Nephron progenitor cell (in vitro differentiated cells): Measurements from ENCODE around the gene GNAO1.

Experiments
- DNase-seq: peaks from one replicate; pipeline ENCODE4 v3.0.0; 2021
- H3K27ac Mint-ChIP-seq: 2 replicates; pipeline ENCODE4 v1.8.0; 2021; ENCODE audit warnings: mild to moderate bottlenecking, moderate library complexity, mixed read lengths
- H3K27me3 Mint-ChIP-seq: 2 replicates; pipeline ENCODE4 v1.8.0; 2021; ENCODE audit warnings: mild to moderate bottlenecking, low read depth, mixed read lengths; ENCODE audit not compliant: poor library complexity
- H3K36me3 Mint-ChIP-seq: 2 replicates; pipeline ENCODE4 v1.8.0; 2021; ENCODE audit warnings: low read depth, mixed read lengths
- H3K4me1 Mint-ChIP-seq: 2 replicates; pipeline ENCODE4 v1.8.0; 2021; ENCODE audit warnings: mixed read lengths
- H3K4me3 Mint-ChIP-seq: 2 replicates; pipeline ENCODE4 v1.8.0; 2021; ENCODE audit warnings: mild to moderate bottlenecking, moderate library complexity, mixed read lengths
- H3K9me3 Mint-ChIP-seq: 2 replicates; pipeline ENCODE4 v1.8.0; 2021; ENCODE audit warnings: mild to moderate bottlenecking, moderate library complexity, mixed read lengths
- TF ChIP-seq, protein P1 (sequence below): fragments of 200-600 bp; sonication (generic); IDR thresholded peaks from 2 replicates; pipeline ENCODE4 v1.5.0; 2021; ENCODE audit warnings: antibody characterized with exemption

Gene GNAO1

GRCh38 chr16:56357241-56357764 lies 166.0 kb downstream of the GNAO1 start:
- H3K27me3 Mint-ChIP-seq = peaks cover 5% of the 10 kb centered on the region
- TF ChIP-seq, protein P1, sequence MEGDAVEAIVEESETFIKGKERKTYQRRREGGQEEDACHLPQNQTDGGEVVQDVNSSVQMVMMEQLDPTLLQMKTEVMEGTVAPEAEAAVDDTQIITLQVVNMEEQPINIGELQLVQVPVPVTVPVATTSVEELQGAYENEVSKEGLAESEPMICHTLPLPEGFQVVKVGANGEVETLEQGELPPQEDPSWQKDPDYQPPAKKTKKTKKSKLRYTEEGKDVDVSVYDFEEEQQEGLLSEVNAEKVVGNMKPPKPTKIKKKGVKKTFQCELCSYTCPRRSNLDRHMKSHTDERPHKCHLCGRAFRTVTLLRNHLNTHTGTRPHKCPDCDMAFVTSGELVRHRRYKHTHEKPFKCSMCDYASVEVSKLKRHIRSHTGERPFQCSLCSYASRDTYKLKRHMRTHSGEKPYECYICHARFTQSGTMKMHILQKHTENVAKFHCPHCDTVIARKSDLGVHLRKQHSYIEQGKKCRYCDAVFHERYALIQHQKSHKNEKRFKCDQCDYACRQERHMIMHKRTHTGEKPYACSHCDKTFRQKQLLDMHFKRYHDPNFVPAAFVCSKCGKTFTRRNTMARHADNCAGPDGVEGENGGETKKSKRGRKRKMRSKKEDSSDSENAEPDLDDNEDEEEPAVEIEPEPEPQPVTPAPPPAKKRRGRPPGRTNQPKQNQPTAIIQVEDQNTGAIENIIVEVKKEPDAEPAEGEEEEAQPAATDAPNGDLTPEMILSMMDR = no peak
- DNase-seq = no peak
- peak overlapping the region; percentile 78 for H3K4me3 Mint-ChIP-seq
- peaks cover 21% of the 10 kb centered on the region for H3K36me3 Mint-ChIP-seq
- peaks cover 57% of the 10 kb centered on the region for H3K4me1 Mint-ChIP-seq
- H3K9me3 Mint-ChIP-seq = no peaks in the 10 kb centered on the region
- peak overlapping the region; percentile 89 for H3K27ac Mint-ChIP-seq

GRCh38 chr16:56357765-56358322 lies 166.6 kb downstream of the GNAO1 start:
- peaks cover 62% of the 10 kb centered on the region for H3K4me1 Mint-ChIP-seq
- H3K4me3 Mint-ChIP-seq = peak overlapping the region; percentile 48
- no peaks in the 10 kb centered on the region for H3K9me3 Mint-ChIP-seq
- DNase-seq = no peak
- peaks cover 26% of the 10 kb centered on the region for H3K36me3 Mint-ChIP-seq
- H3K27ac Mint-ChIP-seq = peak overlapping the region; percentile 92
- peaks cover 5% of the 10 kb centered on the region for H3K27me3 Mint-ChIP-seq
- TF ChIP-seq, protein P1 = no peak

DNA sequence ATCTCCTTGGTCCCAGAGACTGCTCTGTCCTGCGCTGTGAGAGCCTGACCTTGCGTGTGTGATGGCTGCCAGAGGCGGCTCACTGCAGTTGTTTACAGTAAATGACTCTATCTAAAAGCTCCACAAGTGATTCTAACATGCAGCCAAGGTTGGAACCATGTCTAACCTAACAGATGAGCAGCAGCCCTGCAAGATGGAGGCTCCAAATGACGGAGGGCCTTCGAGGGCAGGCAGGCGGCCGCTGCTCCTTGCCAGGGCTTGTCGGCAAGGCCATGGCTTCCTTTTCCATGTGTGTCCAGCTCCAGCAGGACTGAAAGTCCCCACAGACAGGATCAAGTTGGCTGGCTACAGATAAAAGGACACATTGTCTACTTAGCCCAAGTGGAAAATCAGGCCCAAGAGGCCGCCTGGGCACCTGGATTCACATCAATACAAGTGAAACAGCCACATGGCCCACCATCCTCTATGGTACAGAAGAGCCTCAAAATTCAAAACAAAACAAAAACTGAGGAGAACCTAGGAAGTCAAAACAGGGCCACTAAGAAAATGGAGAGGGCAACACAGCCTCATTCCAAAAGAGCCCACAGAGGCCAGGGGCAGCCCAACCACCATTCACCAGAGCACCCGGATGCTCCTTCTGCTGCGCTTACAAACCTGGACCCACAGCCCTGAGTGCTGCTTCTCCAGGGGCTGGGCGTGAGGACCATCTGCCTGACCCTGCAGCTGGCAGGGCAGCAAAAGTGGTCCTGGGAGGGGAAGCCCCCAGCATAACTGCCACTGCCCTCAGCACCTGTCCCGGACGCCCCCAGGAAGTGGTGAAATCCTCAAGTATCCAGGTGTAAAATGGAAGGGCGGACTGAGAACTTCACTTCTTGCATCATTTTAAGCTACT lies 169.1 kb downstream of the GNAO1 start:
- Mint-ChIP-seq H3K9me3 (no peaks in the 10 kb centered on the region), H3K36me3 (peaks cover 43% of the 10 kb centered on the region), H3K4me1 (peaks cover 60% of the 10 kb centered on the region), H3K27me3 (peaks cover 5% of the 10 kb centered on the region), H3K4me3 (no peak overlapping the region), H3K27ac (peak overlapping the region; percentile 13)
- no peak for DNase-seq
- TF ChIP-seq, protein P1 = no peak

- Mint-ChIP-seq H3K9me3 (no peaks in the 10 kb centered on the region), H3K27me3 (peaks cover 5% of the 10 kb centered on the region), H3K27ac (peak overlapping the region; percentile 58), H3K4me1 (peaks cover 42% of the 10 kb centered on the region), H3K4me3 (no peak overlapping the region), H3K36me3 (peaks cover 48% of the 10 kb centered on the region)
- no peak for DNase-seq
- TF ChIP-seq, protein P1 = no peak
Measured at GRCh38 chr16:56362057-56362655, 170.9 kb downstream of the GNAO1 start.

- Mint-ChIP-seq H3K4me1 (peaks cover 37% of the 10 kb centered on the region), H3K4me3 (no peak overlapping the region), H3K9me3 (no peaks in the 10 kb centered on the region), H3K27ac (no peak overlapping the region), H3K27me3 (peaks cover 5% of the 10 kb centered on the region), H3K36me3 (peaks cover 54% of the 10 kb centered on the region)
- TF ChIP-seq, protein P1 = no peak
- no peak for DNase-seq
Measured at GRCh38 chr16:56362706-56363105, 171.4 kb downstream of the GNAO1 start.
